GM19438 (cell line): Measurements from ENCODE around the gene MAP2.

Source experiments
- ATAC-seq: cut with Tn5 transposase; IDR thresholded peaks from one replicate; pipeline ENCODE4 v1.9.1; 2021; ENCODE audit warnings: low read depth; ENCODE audit not compliant: unreplicated experiment

MAP2 gene

GRCh38 chr2:209523867-209524266 lies 100.0 kb downstream of the MAP2 start:
- no peak for ATAC-seq

- no peak for ATAC-seq
Observed at GRCh38 chr2:209525331-209525730, 101.5 kb downstream of the MAP2 start.

- ATAC-seq, result no peak
Observed at GRCh38 chr2:209525834-209526281, 102.0 kb downstream of the MAP2 start.

GRCh38 chr2:209526561-209526960 lies 102.7 kb downstream of the MAP2 start:
- ATAC-seq, result no peak

- ATAC-seq, result no peak
Observed at GRCh38 chr2:209529579-209529978, 105.7 kb downstream of the MAP2 start.

- no peak for ATAC-seq
Observed at GRCh38 chr2:209532321-209532720, 108.5 kb downstream of the MAP2 start.

- ATAC-seq, result no peak
Observed at GRCh38 chr2:209533391-209533790, 109.5 kb downstream of the MAP2 start.

- no peak for ATAC-seq
Observed at GRCh38 chr2:209534228-209534627, 110.4 kb downstream of the MAP2 start.

- no peak for ATAC-seq
Observed at GRCh38 chr2:209536363-209536762, 112.5 kb downstream of the MAP2 start.

GRCh38 chr2:209547726-209548125 lies 123.9 kb downstream of the MAP2 start:
- ATAC-seq, result no peak

- no peak for ATAC-seq
Observed at GRCh38 chr2:209549589-209549988, 125.7 kb downstream of the MAP2 start.

GRCh38 chr2:209553913-209554312 lies 130.1 kb downstream of the MAP2 start:
- ATAC-seq, result no peak

GRCh38 chr2:209556354-209556961 lies 132.6 kb downstream of the MAP2 start:
- no peak for ATAC-seq

- ATAC-seq, result no peak
Observed at GRCh38 chr2:209560911-209561310, 137.1 kb downstream of the MAP2 start.

- ATAC-seq, result no peak
Observed at GRCh38 chr2:209563453-209563852, 139.6 kb downstream of the MAP2 start.

GRCh38 chr2:209564816-209565215 lies 141.0 kb downstream of the MAP2 start:
- ATAC-seq, result no peak

GRCh38 chr2:209565896-209566582 lies 142.2 kb downstream of the MAP2 start:
- no peak for ATAC-seq

GRCh38 chr2:209570194-209570593 lies 146.3 kb downstream of the MAP2 start:
- ATAC-seq, result no peak

- ATAC-seq, result no peak
Observed at GRCh38 chr2:209574515-209574914, 150.7 kb downstream of the MAP2 start.

GRCh38 chr2:209577376-209578357 lies 153.8 kb downstream of the MAP2 start:
- no peak for ATAC-seq

GRCh38 chr2:209578394-209579001 lies 154.7 kb downstream of the MAP2 start:
- no peak for ATAC-seq
